ENCODE results near the gene ADRA2B.

ADRA2B gene

GRCh38 chr2:96111257-96111640 lies 5.1 kb downstream of the ADRA2B start:
- no peaks in the 10 kb centered on the region for H3K9me3 ChIP-seq (ENCODE audit: control insufficient read depth, low read length)
- peaks cover 0 to 6% of the 10 kb centered on the region in 2 experiments for H3K36me3 ChIP-seq (ENCODE audit: control insufficient read depth in 1 of 2, insufficient read depth in 2 of 2, low read depth in 1 of 2, low read length in 2 of 2)
- no peak overlapping the region for H3K9ac ChIP-seq (ENCODE audit: low read length)
- no peak overlapping the region for H2BK120ac ChIP-seq (ENCODE audit: low read depth, low read length)
- H3K4me1 ChIP-seq (ENCODE audit: control insufficient read depth, insufficient read depth, low read depth, low read length) = peaks cover 15% of the 10 kb centered on the region
- no peak overlapping the region for H3K23ac ChIP-seq (ENCODE audit: low read length in 2 of 2)
- H4K8ac ChIP-seq (ENCODE audit: low read length) = no peak overlapping the region
- no peak overlapping the region for H3K4me3 ChIP-seq (ENCODE audit: insufficient read depth in 1 of 2, low read depth in 1 of 2, low read length in 2 of 2)
- 91% methylated on average over 3 of the region's 4 CpGs for WGBS
- H2BK15ac ChIP-seq (ENCODE audit: low read depth, poor library complexity, severe bottlenecking) = no peak overlapping the region
- no peaks in the 10 kb centered on the region for H3K79me1 ChIP-seq (replicated peaks; ENCODE audit: low read length, poor library complexity, severe bottlenecking)
- H3K18ac ChIP-seq (ENCODE audit: low read depth in 1 of 2, low read length in 2 of 2) = no peak overlapping the region
- no peak overlapping the region for H3K4me2 ChIP-seq (ENCODE audit: low read length, poor library complexity, severe bottlenecking)
- no peak overlapping the region for H3K14ac ChIP-seq (ENCODE audit: low read length in 2 of 2)
- H3K4ac ChIP-seq (ENCODE audit: low read depth in 1 of 2, low read length in 2 of 2) = no peak overlapping the region
- H2BK12ac ChIP-seq (ENCODE audit: low read length in 2 of 2) = no peak overlapping the region
- no peak overlapping the region for H2BK5ac ChIP-seq (ENCODE audit: low read depth, low read length, poor library complexity, severe bottlenecking)
- H3K27me3 ChIP-seq (ENCODE audit: control insufficient read depth in 1 of 2, insufficient read depth in 1 of 2, low read length in 2 of 2) = peaks cover 71 to 76% of the 10 kb centered on the region in 2 experiments
- H2AK5ac ChIP-seq (ENCODE audit: low read length, severe bottlenecking) = no peak overlapping the region
- no peak overlapping the region for H3K27ac ChIP-seq (ENCODE audit: low read length, poor library complexity, severe bottlenecking)
- H4K91ac ChIP-seq (ENCODE audit: low read length) = no peak overlapping the region
- DNase-seq = no peak
- H2AFZ ChIP-seq (ENCODE audit: low read depth, low read length) = no peak overlapping the region

GRCh38 chr2:96110621-96111256 lies 5.6 kb downstream of the ADRA2B start:
- Histone ChIP-seq H2BK5ac (ENCODE audit: low read depth, low read length, poor library complexity, severe bottlenecking) (no peak overlapping the region), H4K8ac (ENCODE audit: low read length) (no peak overlapping the region), H2BK15ac (ENCODE audit: low read depth, poor library complexity, severe bottlenecking) (no peak overlapping the region), H3K14ac (ENCODE audit: low read length in 2 of 2) (no peak overlapping the region), H2AK5ac (ENCODE audit: low read length, severe bottlenecking) (no peak overlapping the region), H3K4me2 (ENCODE audit: low read length, poor library complexity, severe bottlenecking) (no peak overlapping the region), H3K23ac (ENCODE audit: low read length in 2 of 2) (no peak overlapping the region), H3K27ac (ENCODE audit: low read length, poor library complexity, severe bottlenecking) (no peak overlapping the region), H3K27me3 (ENCODE audit: control insufficient read depth in 1 of 2, insufficient read depth in 1 of 2, low read length in 2 of 2) (peaks cover 67 to 72% of the 10 kb centered on the region in 2 experiments), H2BK120ac (ENCODE audit: low read depth, low read length) (no peak overlapping the region), H3K9ac (ENCODE audit: low read length) (no peak overlapping the region), H3K4ac (ENCODE audit: low read depth in 1 of 2, low read length in 2 of 2) (no peak overlapping the region), H2BK12ac (ENCODE audit: low read length in 2 of 2) (no peak overlapping the region), H3K4me1 (ENCODE audit: control insufficient read depth, insufficient read depth, low read depth, low read length) (peaks cover 10% of the 10 kb centered on the region), H3K36me3 (ENCODE audit: control insufficient read depth in 1 of 2, insufficient read depth in 2 of 2, low read depth in 1 of 2, low read length in 2 of 2) (peaks cover 0 to 3% of the 10 kb centered on the region in 2 experiments), H4K91ac (ENCODE audit: low read length) (peak overlapping the region; percentile 34), H3K9me3 (ENCODE audit: control insufficient read depth, low read length) (peaks cover under 1% of the 10 kb centered on the region), H3K18ac (ENCODE audit: low read depth in 1 of 2, low read length in 2 of 2) (no peak overlapping the region), H2AFZ (ENCODE audit: low read depth, low read length) (no peak overlapping the region), H3K79me1 (replicated peaks; ENCODE audit: low read length, poor library complexity, severe bottlenecking) (no peaks in the 10 kb centered on the region), H3K4me3 (ENCODE audit: insufficient read depth in 1 of 2, low read depth in 1 of 2, low read length in 2 of 2) (no peak overlapping the region)
- DNase-seq = no peak
- 84% methylated on average over 13 of the region's 13 CpGs for WGBS

- H2BK5ac ChIP-seq (ENCODE audit: low read depth, low read length, poor library complexity, severe bottlenecking) = no peak overlapping the region
- no peak overlapping the region for H3K27ac ChIP-seq (ENCODE audit: low read length, poor library complexity, severe bottlenecking)
- WGBS = 91% methylated on average over 2 of the region's 3 CpGs
- H2AFZ ChIP-seq (ENCODE audit: low read depth, low read length) = no peak overlapping the region
- DNase-seq = no peak
- peaks cover 10% of the 10 kb centered on the region for H3K4me1 ChIP-seq (ENCODE audit: control insufficient read depth, insufficient read depth, low read depth, low read length)
- peaks cover 64 to 65% of the 10 kb centered on the region in 2 experiments for H3K27me3 ChIP-seq (ENCODE audit: control insufficient read depth in 1 of 2, insufficient read depth in 1 of 2, low read length in 2 of 2)
- H3K9ac ChIP-seq (ENCODE audit: low read length) = no peak overlapping the region
- H3K18ac ChIP-seq (ENCODE audit: low read depth in 1 of 2, low read length in 2 of 2) = no peak overlapping the region
- H3K23ac ChIP-seq (ENCODE audit: low read length in 2 of 2) = no peak overlapping the region
- H3K9me3 ChIP-seq (ENCODE audit: control insufficient read depth, low read length) = peaks cover 8% of the 10 kb centered on the region
- H2AK5ac ChIP-seq (ENCODE audit: low read length, severe bottlenecking) = no peak overlapping the region
- no peak overlapping the region for H2BK12ac ChIP-seq (ENCODE audit: low read length in 2 of 2)
- H3K36me3 ChIP-seq (ENCODE audit: control insufficient read depth in 1 of 2, insufficient read depth in 2 of 2, low read depth in 1 of 2, low read length in 2 of 2) = no peaks in the 10 kb centered on the region
- H3K14ac ChIP-seq (ENCODE audit: low read length in 2 of 2) = no peak overlapping the region
- H3K79me1 ChIP-seq (replicated peaks; ENCODE audit: low read length, poor library complexity, severe bottlenecking) = no peaks in the 10 kb centered on the region
- H2BK120ac ChIP-seq (ENCODE audit: low read depth, low read length) = no peak overlapping the region
- H4K91ac ChIP-seq (ENCODE audit: low read length) = no peak overlapping the region
- no peak overlapping the region for H2BK15ac ChIP-seq (ENCODE audit: low read depth, poor library complexity, severe bottlenecking)
- H4K8ac ChIP-seq (ENCODE audit: low read length) = no peak overlapping the region
- no peak overlapping the region for H3K4me3 ChIP-seq (ENCODE audit: insufficient read depth in 1 of 2, low read depth in 1 of 2, low read length in 2 of 2)
- H3K4ac ChIP-seq (ENCODE audit: low read depth in 1 of 2, low read length in 2 of 2) = no peak overlapping the region
- no peak overlapping the region for H3K4me2 ChIP-seq (ENCODE audit: low read length, poor library complexity, severe bottlenecking)
Measured at GRCh38 chr2:96109931-96110511, 6.3 kb downstream of the ADRA2B start.

- Histone ChIP-seq H4K91ac (ENCODE audit: low read length) (peak overlapping the region; percentile 37), H3K18ac (ENCODE audit: low read depth in 1 of 2, low read length in 2 of 2) (peak overlapping the region in 1 of 2 experiments; percentile 3), H3K79me1 (replicated peaks; ENCODE audit: low read length, poor library complexity, severe bottlenecking) (no peaks in the 10 kb centered on the region), H3K4ac (ENCODE audit: low read depth in 1 of 2, low read length in 2 of 2) (no peak overlapping the region), H3K27me3 (ENCODE audit: control insufficient read depth in 1 of 2, insufficient read depth in 1 of 2, low read length in 2 of 2) (peaks cover 58 to 59% of the 10 kb centered on the region in 2 experiments), H2BK5ac (ENCODE audit: low read depth, low read length, poor library complexity, severe bottlenecking) (no peak overlapping the region), H3K4me1 (ENCODE audit: control insufficient read depth, insufficient read depth, low read depth, low read length) (peaks cover 10% of the 10 kb centered on the region), H2AK5ac (ENCODE audit: low read length, severe bottlenecking) (no peak overlapping the region), H3K27ac (ENCODE audit: low read length, poor library complexity, severe bottlenecking) (no peak overlapping the region), H2AFZ (ENCODE audit: low read depth, low read length) (no peak overlapping the region), H2BK120ac (ENCODE audit: low read depth, low read length) (no peak overlapping the region), H3K14ac (ENCODE audit: low read length in 2 of 2) (peak overlapping the region in 1 of 2 experiments; percentile 35), H4K8ac (ENCODE audit: low read length) (no peak overlapping the region), H3K36me3 (ENCODE audit: control insufficient read depth in 1 of 2, insufficient read depth in 2 of 2, low read depth in 1 of 2, low read length in 2 of 2) (no peaks in the 10 kb centered on the region), H2BK15ac (ENCODE audit: low read depth, poor library complexity, severe bottlenecking) (no peak overlapping the region), H3K9ac (ENCODE audit: low read length) (peak overlapping the region; percentile 32), H3K4me3 (ENCODE audit: insufficient read depth in 1 of 2, low read depth in 1 of 2, low read length in 2 of 2) (no peak overlapping the region), H3K23ac (ENCODE audit: low read length in 2 of 2) (no peak overlapping the region), H3K9me3 (ENCODE audit: control insufficient read depth, low read length) (peaks cover 12% of the 10 kb centered on the region), H3K4me2 (ENCODE audit: low read length, poor library complexity, severe bottlenecking) (no peak overlapping the region), H2BK12ac (ENCODE audit: low read length in 2 of 2) (peak overlapping the region in 1 of 2 experiments; percentile 7)
- DNase-seq = no peak
- WGBS = 28% methylated on average over 3 of the region's 3 CpGs
Measured at GRCh38 chr2:96109361-96109680, 7.0 kb downstream of the ADRA2B start.
